Muscle layer of colon (tissue), 2 donors: ENCODE data around the gene HPCAL1.
"Not testable (repeated sequence)": the region's sequence is repeated elsewhere in the genome, so short reads cannot be mapped to it uniquely, and the experiment has no call there.

Experiments used
- H3K27ac ChIP-seq: one replicate; pipeline ENCODE4 v1.7.0; 2013; ENCODE audit warnings: low read depth, mild to moderate bottlenecking, low read length, moderate library complexity
- H3K27me3 ChIP-seq, 2 donors: one replicate each; pipeline ENCODE4 v1.7.0; 2013; ENCODE audit warnings: low read length in 2 of 2, mild to moderate bottlenecking in 2 of 2; ENCODE audit not compliant: insufficient read depth in 2 of 2, control insufficient read depth in 1 of 2
- H3K36me3 ChIP-seq: one replicate; pipeline ENCODE4 v1.7.0; 2013; ENCODE audit warnings: mild to moderate bottlenecking, low read length; ENCODE audit not compliant: insufficient read depth
- H3K4me1 ChIP-seq: one replicate; pipeline ENCODE4 v1.7.0; 2013; ENCODE audit warnings: mild to moderate bottlenecking, low read length; ENCODE audit not compliant: insufficient read depth
- H3K4me3 ChIP-seq, 2 donors: one replicate each; pipeline ENCODE4 v1.7.0; 2013; ENCODE audit warnings: low read length in 2 of 2, low read depth in 1 of 2, mild to moderate bottlenecking in 1 of 2, moderate library complexity in 1 of 2
- H3K9ac ChIP-seq: one replicate; pipeline ENCODE4 v1.7.0; 2013; ENCODE audit warnings: low read length
- H3K9me3 ChIP-seq: one replicate; pipeline ENCODE4 v1.7.0; 2013; ENCODE audit warnings: mild to moderate bottlenecking, low read length
- donor health status: abdominal sarcoma.
- donor health status: Adenocarcinoma of cecum.

HPCAL1 gene

DNA sequence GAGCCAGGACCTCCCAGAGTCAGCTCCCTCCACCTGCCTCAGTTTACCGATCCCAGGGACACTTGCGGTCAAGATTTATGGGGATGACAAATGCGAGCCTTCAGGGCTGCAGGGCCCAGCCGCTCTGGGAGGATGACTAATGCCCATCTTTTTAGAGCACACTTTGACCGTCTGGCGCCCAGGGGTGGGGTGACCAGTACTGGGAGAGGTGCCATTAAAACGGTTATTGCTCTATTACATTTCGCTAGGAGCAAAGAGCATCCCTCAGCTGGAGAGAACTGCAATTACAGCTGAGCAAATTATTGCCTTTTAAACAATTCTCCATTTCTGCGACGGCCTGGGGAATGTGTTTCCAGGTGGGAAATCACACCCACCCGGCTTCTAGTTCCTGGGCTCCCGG lies 42.6 kb upstream of the HPCAL1 start:
- Histone ChIP-seq H3K27ac (no peak overlapping the region), H3K9ac (no peak overlapping the region), H3K27me3 (no peaks in the 10 kb centered on the region), H3K4me1 (no peaks in the 10 kb centered on the region), H3K36me3 (no peaks in the 10 kb centered on the region), H3K9me3 (no peaks in the 10 kb centered on the region), H3K4me3 (no peak overlapping the region)

- H3K4me3 ChIP-seq, H3K9ac ChIP-seq, H3K9me3 ChIP-seq, H3K27ac ChIP-seq, H3K27me3 ChIP-seq, H3K36me3 ChIP-seq, H3K4me1 ChIP-seq: not testable (repeated sequence)
These were observed 39.2 kb upstream of the HPCAL1 start for GRCh38 chr2:10263526-10263925.

GRCh38 chr2:10264506-10265328 lies 38.0 kb upstream of the HPCAL1 start:
- H3K4me1 ChIP-seq, result no peaks in the 10 kb centered on the region
- H3K27me3 ChIP-seq, result no peaks in the 10 kb centered on the region
- no peaks in the 10 kb centered on the region for H3K9me3 ChIP-seq
- no peak overlapping the region for H3K9ac ChIP-seq
- H3K4me3 ChIP-seq, result no peak overlapping the region
- no peak overlapping the region for H3K27ac ChIP-seq
- no peaks in the 10 kb centered on the region for H3K36me3 ChIP-seq

GRCh38 chr2:10265329-10266132 lies 37.2 kb upstream of the HPCAL1 start:
- Histone ChIP-seq H3K9me3 (no peaks in the 10 kb centered on the region), H3K4me3 (no peak overlapping the region), H3K36me3 (no peaks in the 10 kb centered on the region), H3K27me3 (no peaks in the 10 kb centered on the region), H3K9ac (no peak overlapping the region), H3K27ac (no peak overlapping the region), H3K4me1 (peaks cover under 1% of the 10 kb centered on the region)

- Histone ChIP-seq H3K27ac (no peak overlapping the region), H3K9ac (no peak overlapping the region), H3K27me3 (no peaks in the 10 kb centered on the region), H3K4me1 (peaks cover 6% of the 10 kb centered on the region), H3K9me3 (no peaks in the 10 kb centered on the region), H3K4me3 (no peak overlapping the region), H3K36me3 (no peaks in the 10 kb centered on the region)
These were observed 36.5 kb upstream of the HPCAL1 start for GRCh38 chr2:10266133-10266620.

GRCh38 chr2:10267036-10267435 lies 35.7 kb upstream of the HPCAL1 start:
- H3K4me1 ChIP-seq, result peaks cover 6% of the 10 kb centered on the region
- no peaks in the 10 kb centered on the region for H3K9me3 ChIP-seq
- H3K27me3 ChIP-seq, result no peaks in the 10 kb centered on the region
- H3K9ac ChIP-seq, result no peak overlapping the region
- H3K4me3 ChIP-seq, result no peak overlapping the region
- no peak overlapping the region for H3K27ac ChIP-seq
- no peaks in the 10 kb centered on the region for H3K36me3 ChIP-seq

DNA sequence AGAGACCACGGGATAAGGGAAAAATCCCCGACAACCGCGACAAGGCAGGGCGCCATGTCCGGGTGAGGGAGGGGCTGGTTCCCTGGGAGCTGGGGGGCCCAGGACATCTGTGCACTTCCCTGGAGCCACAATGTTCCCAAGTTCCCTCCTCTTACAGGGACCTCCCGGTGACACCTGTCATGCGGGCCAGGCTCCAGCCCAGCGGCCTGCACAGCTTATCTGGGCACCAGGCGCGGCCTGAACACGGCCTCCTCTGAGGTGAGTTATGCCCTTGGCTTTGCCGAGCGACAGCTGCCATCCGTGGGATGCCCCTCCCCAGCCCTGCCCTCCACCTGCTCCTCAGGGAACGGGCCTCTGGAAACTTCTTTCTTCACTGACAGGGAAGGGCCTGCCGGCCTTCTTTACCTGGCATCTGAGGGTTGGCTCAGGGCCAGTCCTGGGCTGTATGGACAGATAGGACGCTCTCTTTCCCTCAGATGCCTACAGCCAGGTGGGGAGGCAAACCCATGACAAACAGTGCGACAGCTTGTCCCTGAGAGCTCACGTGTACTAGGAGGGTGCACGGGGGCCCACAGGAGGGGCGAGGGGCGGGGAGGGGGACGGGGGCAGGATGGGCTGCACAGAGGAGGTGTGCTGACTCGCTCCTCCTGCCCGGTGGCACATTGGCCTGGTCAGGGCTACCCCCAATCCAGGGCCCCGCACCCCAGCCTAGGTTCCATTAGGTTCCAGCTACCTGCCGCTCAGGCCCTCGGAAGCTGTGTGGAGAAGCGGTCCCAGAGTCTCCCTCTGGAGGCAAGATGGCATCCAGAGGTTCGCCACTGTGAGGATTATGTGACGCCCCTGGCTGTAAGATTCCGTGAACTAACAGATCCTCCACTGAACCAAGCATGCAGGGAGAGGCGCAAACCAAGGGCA lies 34.9 kb upstream of the HPCAL1 start:
- no peaks in the 10 kb centered on the region for H3K36me3 ChIP-seq
- H3K27me3 ChIP-seq, result no peaks in the 10 kb centered on the region
- H3K9ac ChIP-seq, result no peak overlapping the region
- H3K9me3 ChIP-seq, result no peaks in the 10 kb centered on the region
- H3K4me1 ChIP-seq, result peaks cover 6% of the 10 kb centered on the region
- no peak overlapping the region for H3K4me3 ChIP-seq
- H3K27ac ChIP-seq, result no peak overlapping the region

DNA sequence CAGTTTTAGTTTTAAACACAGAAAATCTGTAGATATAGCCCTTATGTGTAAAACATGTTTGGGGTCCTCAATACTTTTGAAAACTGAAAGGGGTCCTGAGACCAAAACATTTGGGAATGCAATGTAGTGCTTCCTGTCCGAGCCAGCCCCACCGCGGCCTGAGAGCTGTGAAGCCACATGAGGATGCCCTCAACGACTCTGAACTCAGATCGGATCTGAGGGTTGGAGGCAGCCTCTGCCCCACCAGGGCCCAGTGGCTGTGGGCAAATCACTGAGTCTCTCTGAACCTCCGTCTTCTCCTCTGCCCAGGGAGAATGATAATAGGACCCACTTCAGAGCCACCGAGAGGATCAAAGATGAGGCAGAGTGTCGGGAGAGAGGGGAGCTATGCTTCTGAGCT lies 33.4 kb upstream of the HPCAL1 start:
- H3K4me1 ChIP-seq, result peaks cover 6% of the 10 kb centered on the region

DNA sequence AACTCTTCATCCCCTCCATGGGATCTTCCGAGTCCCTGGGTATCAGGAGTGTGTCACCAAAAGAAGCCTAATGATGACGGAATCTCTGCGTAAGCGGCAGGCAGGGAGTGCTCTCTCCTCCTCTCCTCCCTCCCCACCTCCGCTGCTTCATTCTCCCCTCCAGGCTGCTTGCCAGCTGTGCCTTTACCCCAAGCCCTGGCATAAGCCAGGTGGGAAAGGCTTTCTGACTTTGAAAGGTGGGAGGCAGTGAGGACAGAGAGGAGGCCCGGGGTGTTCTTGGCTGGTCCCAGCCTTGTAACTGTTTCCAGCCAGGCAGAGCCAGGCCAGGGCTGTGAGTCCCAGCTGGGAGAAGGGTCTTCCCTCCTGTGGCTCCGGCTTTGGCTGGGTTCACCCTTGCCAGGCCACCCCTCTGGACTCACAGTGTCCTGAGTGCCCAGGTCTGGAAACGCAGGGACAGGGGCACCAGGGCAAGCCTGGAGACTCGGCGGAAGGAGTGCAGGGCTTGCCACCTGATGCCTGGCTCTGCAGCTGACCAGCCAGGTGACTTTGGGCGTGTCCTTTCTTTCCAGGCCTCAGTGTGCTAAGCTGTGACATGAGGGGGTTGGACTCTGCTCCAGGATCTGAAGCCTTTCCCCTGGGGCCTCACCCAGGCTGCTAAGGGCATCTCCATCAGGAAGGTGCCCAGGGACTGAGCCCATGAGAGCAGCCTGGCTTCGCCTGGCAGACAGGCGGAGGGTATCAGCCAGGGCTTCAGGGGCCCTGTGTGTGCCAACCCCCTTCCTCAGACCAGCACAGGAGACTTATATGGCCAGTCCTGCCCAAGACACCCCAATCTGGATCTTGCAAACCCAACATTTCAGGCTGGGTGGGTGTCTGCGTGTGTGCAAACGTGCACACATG lies 32.7 kb upstream of the HPCAL1 start:
- no peak overlapping the region for H3K9ac ChIP-seq
- no peaks in the 10 kb centered on the region for H3K36me3 ChIP-seq
- H3K27ac ChIP-seq, result no peak overlapping the region
- H3K9me3 ChIP-seq, result no peaks in the 10 kb centered on the region
- no peaks in the 10 kb centered on the region for H3K27me3 ChIP-seq
- no peak overlapping the region for H3K4me3 ChIP-seq
- H3K4me1 ChIP-seq, result peaks cover 6% of the 10 kb centered on the region

More for the DNA sequence above, 33.4 kb upstream of the HPCAL1 start:
- no peak overlapping the region for H3K4me3 ChIP-seq
- no peaks in the 10 kb centered on the region for H3K36me3 ChIP-seq
- no peak overlapping the region for H3K9ac ChIP-seq
- H3K9me3 ChIP-seq, result no peaks in the 10 kb centered on the region
- H3K27me3 ChIP-seq, result no peaks in the 10 kb centered on the region
- H3K27ac ChIP-seq, result no peak overlapping the region

DNA sequence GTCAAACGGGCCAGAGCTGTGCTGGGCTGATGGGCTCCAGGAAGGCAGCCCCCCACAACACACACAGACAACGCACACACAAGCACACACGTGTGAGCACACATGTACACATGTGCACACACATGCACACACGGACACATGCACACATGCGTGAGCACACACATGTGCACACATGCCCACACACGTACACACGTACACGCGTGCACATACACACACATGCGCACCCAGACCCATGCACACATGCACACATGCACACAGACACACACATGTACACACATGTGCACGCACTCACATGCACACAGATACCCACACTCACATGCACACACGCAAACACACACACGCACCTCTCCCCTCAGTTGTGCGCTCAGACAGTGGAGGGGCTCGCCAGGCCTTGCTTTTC lies 31.2 kb upstream of the HPCAL1 start:
- H3K27ac ChIP-seq, result no peak overlapping the region
- H3K9ac ChIP-seq, result no peak overlapping the region
- H3K4me3 ChIP-seq, result no peak overlapping the region
- H3K27me3 ChIP-seq, result no peaks in the 10 kb centered on the region
- H3K9me3 ChIP-seq, result no peaks in the 10 kb centered on the region
- no peaks in the 10 kb centered on the region for H3K36me3 ChIP-seq
- H3K4me1 ChIP-seq, result peaks cover 6% of the 10 kb centered on the region
